PC-9 (cell line): Measurements from ENCODE around the gene ZNF431. TPM values are rescaled to one million over a fixed set of nuclear protein-coding genes. Genes with fewer than 3 reads are reported as not detected.

ENCODE experiments used
- BruUV-seq: library from RNA; stranded (reverse); fragments of 400-500 nt; replicated peaks from 2 replicates; lab custom pipeline; 2021; lab: Mats Ljungman, UMichigan
- CTCF ChIA-PET: fragments of 300-600 bp; sonication (Branson Sonifier 250); formaldehyde crosslinking; loops from one replicate; lab custom pipeline; 2022; ENCODE audit warnings: antibody characterized with exemption; lab: Charles Lee
- POLR2A ChIA-PET: fragments of 300-600 bp; sonication (Branson Sonifier 250); formaldehyde crosslinking; loops from one replicate; lab custom pipeline; 2022; ENCODE audit warnings: antibody characterized with exemption; ENCODE audit not compliant: unreplicated experiment; lab: Charles Lee
- DNase-seq, 2 experiments: peaks; one replicate each; pipeline versions ENCODE4 v3.0.0 to v3.0.0-alpha.2; 2015 to 2022; ENCODE audit warnings: mixed read lengths in 1 of 2
- H2AFZ ChIP-seq: fragments of 200-600 bp; sonication (generic); 2 replicates; pipeline ENCODE4 v1.8.1; 2017; ENCODE audit warnings: antibody characterized with exemption
- H3F3A ChIP-seq: fragments of 200-600 bp; sonication (generic); 2 replicates; pipeline ENCODE4 v1.8.1; 2017; ENCODE audit warnings: antibody characterized with exemption, mild to moderate bottlenecking, low read depth; ENCODE audit not compliant: insufficient read depth
- H3K27ac ChIP-seq: fragments of 200-600 bp; sonication (generic); 2 replicates; pipeline ENCODE4 v1.6.1; 2016; ENCODE audit warnings: mixed run types
- H3K27me3 ChIP-seq: fragments of 200-600 bp; sonication (generic); 2 replicates; pipeline ENCODE4 v1.6.1; 2016; ENCODE audit warnings: low read depth, mixed run types; ENCODE audit not compliant: insufficient read depth
- H3K36me3 ChIP-seq: fragments of 200-600 bp; sonication (generic); 2 replicates; pipeline ENCODE4 v1.6.1; 2016; ENCODE audit warnings: low read depth, mixed run types
- H3K4me1 ChIP-seq: fragments of 200-600 bp; sonication (generic); replicated peaks from 2 replicates; pipeline ENCODE4 v1.6.1; 2016; ENCODE audit warnings: mixed run types; ENCODE audit not compliant: insufficient read depth
- H3K4me2 ChIP-seq: fragments of 200-600 bp; sonication (generic); 2 replicates; pipeline ENCODE4 v1.6.1; 2017; ENCODE audit warnings: mixed run types
- H3K4me3 ChIP-seq: fragments of 200-600 bp; sonication (generic); 2 replicates; pipeline ENCODE4 v1.6.1; 2016; ENCODE audit warnings: mixed run types
- H3K79me2 ChIP-seq: fragments of 200-600 bp; sonication (generic); 2 replicates; pipeline ENCODE4 v1.6.1; 2017; ENCODE audit warnings: low read depth, mixed run types
- H3K9me2 ChIP-seq: fragments of 200-600 bp; sonication (generic); 2 replicates; pipeline ENCODE4 v1.8.1; 2017; ENCODE audit warnings: mild to moderate bottlenecking; ENCODE audit not compliant: insufficient read depth
- H3K9me3 ChIP-seq: fragments of 200-600 bp; sonication (generic); 2 replicates; pipeline ENCODE4 v1.8.1; 2016; ENCODE audit warnings: low read depth; ENCODE audit not compliant: insufficient read depth
- H4K20me1 ChIP-seq: fragments of 200-600 bp; sonication (generic); 2 replicates; pipeline ENCODE4 v1.8.1; 2017; ENCODE audit not compliant: insufficient read depth
- CTCF ChIP-seq: fragments of 200-600 bp; sonication (generic); conservative IDR thresholded peaks from 2 replicates; pipeline ENCODE4 v1.6.1; 2017; ENCODE audit warnings: mixed run types, antibody characterized with exemption, mild to moderate bottlenecking, moderate library complexity
- EZH2 ChIP-seq: fragments of 200-600 bp; sonication (generic); IDR thresholded peaks from 2 replicates; pipeline ENCODE4 v1.8.0; 2017; ENCODE audit warnings: antibody characterized with exemption, low read depth
- intact Hi-C: fragments of 100-400 bp; cut with micrococcal nuclease; formaldehyde crosslinking; loops from one replicate; pipeline ENCODE4 v1.10.0; 2022; ENCODE audit not compliant: unreplicated experiment
- total RNA-seq: library from RNA; stranded (reverse); gene quantifications from 2 replicates; pipeline ENCODE4 v1.2.3, GENCODE V29; 2021

The ZNF431 gene
- total RNA-seq, 1 experiment from 2014 or later: 19.0 TPM

GRCh38 chr19:21158523-21159135 lies 16.8 kb downstream of the ZNF431 start:
- no peaks in the 10 kb centered on the region for H3K27me3 ChIP-seq
- BruUV-seq: no TSS peak
- no peaks in the 10 kb centered on the region for H3F3A ChIP-seq
- DNase-seq: no peak
- TF ChIP-seq EZH2 (no peak), CTCF (no peak)
- no peaks in the 10 kb centered on the region for H4K20me1 ChIP-seq
- no peak overlapping the region for H2AFZ ChIP-seq
- no peaks in the 10 kb centered on the region for H3K4me1 ChIP-seq
- H3K79me2 ChIP-seq: peaks cover 61% of the 10 kb centered on the region
- H3K9me2 ChIP-seq: no peaks in the 10 kb centered on the region
- peaks cover 49% of the 10 kb centered on the region for H3K36me3 ChIP-seq
- POLR2A ChIA-PET: no interaction called here
- CTCF ChIA-PET: no interaction called here
- no peak overlapping the region for H3K4me2 ChIP-seq
- intact Hi-C loops: no loop called here
- H3K27ac ChIP-seq: no peak overlapping the region
- no peaks in the 10 kb centered on the region; the same call in 1 of the 2 replicates for H3K9me3 ChIP-seq
- no peak overlapping the region for H3K4me3 ChIP-seq

- POLR2A ChIA-PET: no interaction called here
- Histone ChIP-seq H3K27ac (no peak overlapping the region), H3K4me2 (no peak overlapping the region), H3K79me2 (peaks cover 23% of the 10 kb centered on the region), H3F3A (no peaks in the 10 kb centered on the region; the same call in 1 of the 2 replicates), H3K9me3 (no peaks in the 10 kb centered on the region), H4K20me1 (no peaks in the 10 kb centered on the region), H2AFZ (no peak overlapping the region), H3K4me3 (no peak overlapping the region), H3K4me1 (no peaks in the 10 kb centered on the region), H3K9me2 (no peaks in the 10 kb centered on the region), H3K27me3 (no peaks in the 10 kb centered on the region), H3K36me3 (peaks cover 47% of the 10 kb centered on the region; the same call in 1 of the 2 replicates)
- BruUV-seq: no TSS peak
- CTCF ChIA-PET: no interaction called here
- no peak for TF ChIP-seq CTCF
- TF ChIP-seq EZH2: no peak
- DNase-seq: no peak
- intact Hi-C loops: no loop called here
Observed at GRCh38 chr19:21164541-21164940, 22.7 kb downstream of the ZNF431 start.

- Histone ChIP-seq H3K36me3 (peaks cover 47% of the 10 kb centered on the region; the same call in 1 of the 2 replicates), H2AFZ (no peak overlapping the region), H3K4me1 (no peaks in the 10 kb centered on the region), H3F3A (no peaks in the 10 kb centered on the region; the same call in 1 of the 2 replicates), H3K9me3 (no peaks in the 10 kb centered on the region), H3K27me3 (no peaks in the 10 kb centered on the region), H3K27ac (no peak overlapping the region), H3K9me2 (no peaks in the 10 kb centered on the region), H4K20me1 (no peaks in the 10 kb centered on the region), H3K79me2 (0 out of 2 replicates have a peak, but pooled peaks cover 11% of the 10 kb centered on the region), H3K4me3 (no peak overlapping the region), H3K4me2 (no peak overlapping the region)
- intact Hi-C loops: no loop called here
- BruUV-seq: no TSS peak
- POLR2A ChIA-PET: no interaction called here
- no peak for DNase-seq
- CTCF ChIA-PET: no interaction called here
- TF ChIP-seq CTCF: no peak
- TF ChIP-seq EZH2: no peak
Observed at GRCh38 chr19:21166436-21166835, 24.6 kb downstream of the ZNF431 start.
